AG10803 (cell line): ENCODE results near the gene SAAL1.
"Not testable (repeated sequence)": the region's sequence is repeated elsewhere in the genome, so short reads cannot be mapped to it uniquely, and the experiment has no call there.

Source experiments
- DNase-seq: peaks from one replicate; pipeline ENCODE4 v3.0.0; 2010; ENCODE audit warnings: low read depth
- H3K4me3 ChIP-seq: 2 replicates; pipeline ENCODE4 v1.5.1; 2011; ENCODE audit warnings: mild to moderate bottlenecking, low read length, control low read depth
- TF ChIP-seq, protein P1 (sequence below): conservative IDR thresholded peaks from 2 replicates; pipeline ENCODE4 v1.5.1; 2011; ENCODE audit warnings: mild to moderate bottlenecking, low read length, control low read depth, inconsistent platforms

Gene SAAL1

GRCh38 chr11:18135308-18135707 lies 29.4 kb upstream of the SAAL1 start:
- no peak for DNase-seq
- TF ChIP-seq, protein P1, sequence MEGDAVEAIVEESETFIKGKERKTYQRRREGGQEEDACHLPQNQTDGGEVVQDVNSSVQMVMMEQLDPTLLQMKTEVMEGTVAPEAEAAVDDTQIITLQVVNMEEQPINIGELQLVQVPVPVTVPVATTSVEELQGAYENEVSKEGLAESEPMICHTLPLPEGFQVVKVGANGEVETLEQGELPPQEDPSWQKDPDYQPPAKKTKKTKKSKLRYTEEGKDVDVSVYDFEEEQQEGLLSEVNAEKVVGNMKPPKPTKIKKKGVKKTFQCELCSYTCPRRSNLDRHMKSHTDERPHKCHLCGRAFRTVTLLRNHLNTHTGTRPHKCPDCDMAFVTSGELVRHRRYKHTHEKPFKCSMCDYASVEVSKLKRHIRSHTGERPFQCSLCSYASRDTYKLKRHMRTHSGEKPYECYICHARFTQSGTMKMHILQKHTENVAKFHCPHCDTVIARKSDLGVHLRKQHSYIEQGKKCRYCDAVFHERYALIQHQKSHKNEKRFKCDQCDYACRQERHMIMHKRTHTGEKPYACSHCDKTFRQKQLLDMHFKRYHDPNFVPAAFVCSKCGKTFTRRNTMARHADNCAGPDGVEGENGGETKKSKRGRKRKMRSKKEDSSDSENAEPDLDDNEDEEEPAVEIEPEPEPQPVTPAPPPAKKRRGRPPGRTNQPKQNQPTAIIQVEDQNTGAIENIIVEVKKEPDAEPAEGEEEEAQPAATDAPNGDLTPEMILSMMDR, result no peak

GRCh38 chr11:18132341-18132740 lies 26.5 kb upstream of the SAAL1 start, which contains the start of gene MRGPRX3:
Gene MRGPRX3 (plus strand): TSS chr11:18132571. CDS start chr11:18137203, 4,632 bp downstream.
- TF ChIP-seq, protein P1, result no peak

More at GRCh38 chr11:18135308-18135707, 29.4 kb upstream of the SAAL1 start:
- H3K4me3 ChIP-seq, result no peak overlapping the region

GRCh38 chr11:18131115-18131514 lies 25.2 kb upstream of the SAAL1 start:
- not testable (repeated sequence) for DNase-seq, H3K4me3 ChIP-seq

More at GRCh38 chr11:18132341-18132740, 26.5 kb upstream of the SAAL1 start, which contains the start of gene MRGPRX3:
- no peak for DNase-seq
- no peak within 1 kb of the TSS for H3K4me3 ChIP-seq

- DNase-seq, H3K4me3 ChIP-seq: not testable (repeated sequence)
Observed at GRCh38 chr11:18121331-18121828, 15.5 kb upstream of the SAAL1 start.

- H3K4me3 ChIP-seq, result no peak overlapping the region
- TF ChIP-seq, protein P1, result peak; percentile 90
- peak; percentile 42 for DNase-seq
Observed at GRCh38 chr11:18115360-18116127, 9.7 kb upstream of the SAAL1 start.

DNA sequence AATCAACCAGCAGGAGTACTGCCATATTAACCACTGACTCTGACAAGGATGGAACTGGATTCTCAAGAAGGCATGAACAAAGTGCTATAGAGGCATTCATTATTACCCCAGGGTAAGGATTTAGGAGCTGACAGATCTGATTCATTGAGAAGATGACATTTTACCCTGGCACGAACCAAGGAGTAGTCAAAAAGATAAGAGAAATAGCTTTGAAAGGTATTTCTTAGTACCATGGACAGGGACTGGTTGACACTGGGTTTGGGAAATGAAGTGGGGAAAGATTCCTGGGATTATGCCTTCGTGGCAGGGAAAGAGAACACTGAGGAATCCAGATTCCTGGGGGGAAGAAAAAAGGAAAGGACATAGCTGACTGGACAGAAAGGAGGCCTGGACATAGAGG lies 5.1 kb upstream of the SAAL1 start:
- DNase-seq, result no peak
- no peak overlapping the region for H3K4me3 ChIP-seq
- TF ChIP-seq, protein P1, result no peak

DNA sequence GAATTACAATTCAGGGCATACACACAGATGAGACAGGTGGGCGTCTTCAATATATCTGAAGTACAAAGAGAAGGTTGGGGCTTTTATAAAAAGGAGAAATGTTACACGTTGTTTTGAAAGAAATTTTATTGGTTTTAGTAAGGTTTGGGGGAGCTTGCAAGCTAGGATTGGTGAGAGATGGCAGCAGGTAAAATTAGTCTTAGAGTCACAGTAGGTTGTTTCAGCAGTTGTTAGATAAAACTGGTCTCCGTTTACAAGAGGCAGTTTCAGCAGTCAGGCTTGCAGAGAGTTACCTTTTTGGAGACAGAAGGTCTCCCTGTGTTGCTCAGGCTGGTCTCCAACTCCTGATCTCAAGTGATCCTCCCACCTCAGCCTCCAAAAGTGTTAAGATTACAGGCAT lies 2.4 kb upstream of the SAAL1 start:
- H3K4me3 ChIP-seq, result no peak overlapping the region
- DNase-seq, result no peak
- TF ChIP-seq, protein P1, result no peak

GRCh38 chr11:18106688-18107087 lies 806 bp upstream of the SAAL1 start:
- no peak overlapping the region for H3K4me3 ChIP-seq
- TF ChIP-seq, protein P1, result no peak
- DNase-seq, result no peak
